HFFc6 (cell line): ENCODE measurements around the gene PPTC7. TPM values are rescaled to one million over a fixed set of nuclear protein-coding genes. Genes with fewer than 3 reads are reported as not detected.
A peak's percentile ranks its signal among the peaks of the same experiment; 100 is the strongest.
"Not testable (repeated sequence)": the region's sequence is repeated elsewhere in the genome, so short reads cannot be mapped to it uniquely, and the experiment has no call there.

Experiments used
- DNase-seq: peaks from one replicate; pipeline ENCODE4 v3.0.0-alpha.2; 2018
- H3K27ac Mint-ChIP-seq: 2 replicates; pipeline ENCODE4 v1.8.0; 2020; ENCODE audit warnings: mild to moderate bottlenecking, mixed read lengths
- H3K27me3 Mint-ChIP-seq: 2 replicates; pipeline ENCODE4 v1.8.0; 2021; ENCODE audit warnings: mild to moderate bottlenecking, moderate library complexity, mixed read lengths; ENCODE audit not compliant: insufficient read depth
- H3K36me3 Mint-ChIP-seq: 2 replicates; pipeline ENCODE4 v1.8.0; 2021; ENCODE audit warnings: low read depth, mixed read lengths
- H3K4me1 Mint-ChIP-seq: 2 replicates; pipeline ENCODE4 v1.8.0; 2020; ENCODE audit warnings: low read depth, mixed read lengths
- H3K4me3 Mint-ChIP-seq: 2 replicates; pipeline ENCODE4 v1.8.0; 2020; ENCODE audit warnings: mild to moderate bottlenecking, moderate library complexity, mixed read lengths
- H3K9me3 Mint-ChIP-seq: 2 replicates; pipeline ENCODE4 v1.8.0; 2020; ENCODE audit warnings: mild to moderate bottlenecking, mixed read lengths
- total RNA-seq, 6 experiments: library from RNA; stranded (reverse); fragmentation: NEBNext Ultra II Directional; extraction: Animal tissue kit (Norgen Biotek cat#: 25700); gene quantifications; 2 replicates in 1 of 6; 3 replicates in 5 of 6; pipeline ENCODE4 v1.2.3, GENCODE V29; 2021
- TF ChIP-seq, protein P1 (sequence below): fragments of 200-600 bp; sonication (generic); IDR thresholded peaks from 2 replicates; pipeline ENCODE4 v1.5.0; 2021; ENCODE audit warnings: antibody characterized with exemption, mild to moderate bottlenecking

The PPTC7 gene
- total RNA-seq, 6 experiments from 2014 or later: 8.9 to 13.6 (median 12.0) TPM

DNA sequence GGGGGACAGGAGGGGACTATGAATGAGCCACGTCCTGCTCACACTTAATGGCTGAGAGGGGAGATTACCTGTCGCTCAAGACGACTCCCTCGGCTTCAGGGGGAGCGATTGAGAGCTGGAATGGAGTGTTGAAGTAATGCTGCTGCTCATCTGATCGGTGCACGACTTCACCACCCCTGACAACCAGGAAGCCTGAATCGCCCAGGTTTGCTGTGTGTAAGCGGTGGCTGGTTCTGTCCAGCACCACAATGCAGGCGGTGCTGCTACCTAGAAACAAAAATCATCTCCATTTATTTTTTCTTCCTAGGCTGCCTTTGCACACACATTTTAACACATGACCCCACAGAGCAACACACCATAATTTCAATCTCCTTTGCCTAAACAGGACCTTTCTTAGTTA lies 37.3 kb downstream of the PPTC7 start:
- Mint-ChIP-seq H3K4me1 (peaks cover 61% of the 10 kb centered on the region), H3K9me3 (no peaks in the 10 kb centered on the region), H3K36me3 (peaks cover 20% of the 10 kb centered on the region), H3K27me3 (no peaks in the 10 kb centered on the region), H3K4me3 (peak overlapping the region; percentile 6; the same call in 1 of the 2 replicates), H3K27ac (peak overlapping the region; percentile 84)
- TF ChIP-seq, protein P1, sequence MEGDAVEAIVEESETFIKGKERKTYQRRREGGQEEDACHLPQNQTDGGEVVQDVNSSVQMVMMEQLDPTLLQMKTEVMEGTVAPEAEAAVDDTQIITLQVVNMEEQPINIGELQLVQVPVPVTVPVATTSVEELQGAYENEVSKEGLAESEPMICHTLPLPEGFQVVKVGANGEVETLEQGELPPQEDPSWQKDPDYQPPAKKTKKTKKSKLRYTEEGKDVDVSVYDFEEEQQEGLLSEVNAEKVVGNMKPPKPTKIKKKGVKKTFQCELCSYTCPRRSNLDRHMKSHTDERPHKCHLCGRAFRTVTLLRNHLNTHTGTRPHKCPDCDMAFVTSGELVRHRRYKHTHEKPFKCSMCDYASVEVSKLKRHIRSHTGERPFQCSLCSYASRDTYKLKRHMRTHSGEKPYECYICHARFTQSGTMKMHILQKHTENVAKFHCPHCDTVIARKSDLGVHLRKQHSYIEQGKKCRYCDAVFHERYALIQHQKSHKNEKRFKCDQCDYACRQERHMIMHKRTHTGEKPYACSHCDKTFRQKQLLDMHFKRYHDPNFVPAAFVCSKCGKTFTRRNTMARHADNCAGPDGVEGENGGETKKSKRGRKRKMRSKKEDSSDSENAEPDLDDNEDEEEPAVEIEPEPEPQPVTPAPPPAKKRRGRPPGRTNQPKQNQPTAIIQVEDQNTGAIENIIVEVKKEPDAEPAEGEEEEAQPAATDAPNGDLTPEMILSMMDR: no peak
- DNase-seq: peak; percentile 21

DNA sequence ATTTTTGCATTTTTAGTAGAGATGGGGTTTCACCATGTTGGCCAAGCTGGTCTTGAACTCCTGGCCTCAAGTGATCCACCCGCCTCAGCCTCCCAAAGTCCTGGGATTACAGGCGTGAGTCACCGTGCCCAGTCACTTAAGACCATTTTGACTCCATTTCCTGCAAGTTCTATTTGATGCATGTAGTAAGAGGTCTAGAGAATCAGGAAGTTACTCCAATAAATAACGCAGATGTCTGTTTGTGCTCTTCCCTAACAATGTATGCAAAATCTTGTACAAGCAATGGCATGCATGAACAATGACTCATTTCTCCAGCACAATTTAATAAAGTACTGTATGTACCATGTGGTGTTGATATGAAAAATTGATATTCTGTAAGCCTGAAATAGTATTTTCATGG lies 37.9 kb downstream of the PPTC7 start:
- H3K4me3 Mint-ChIP-seq, H3K9me3 Mint-ChIP-seq, H3K27me3 Mint-ChIP-seq: not testable (repeated sequence)
- DNase-seq: peak; percentile 83
- Mint-ChIP-seq H3K36me3 (peaks cover 18% of the 10 kb centered on the region), H3K27ac (peak overlapping the region; percentile 84), H3K4me1 (peaks cover 64% of the 10 kb centered on the region)

- H3K9me3 Mint-ChIP-seq: no peaks in the 10 kb centered on the region
- no peak for DNase-seq
- no peaks in the 10 kb centered on the region for H3K27me3 Mint-ChIP-seq
- H3K4me1 Mint-ChIP-seq: peaks cover 64% of the 10 kb centered on the region
- peaks cover 26% of the 10 kb centered on the region for H3K36me3 Mint-ChIP-seq
- TF ChIP-seq, protein P1: no peak
- H3K4me3 Mint-ChIP-seq: no peak overlapping the region
- H3K27ac Mint-ChIP-seq: no peak overlapping the region
Measured at GRCh38 chr12:110543965-110544364, 39.2 kb downstream of the PPTC7 start.

- no peaks in the 10 kb centered on the region for H3K27me3 Mint-ChIP-seq
- no peak for DNase-seq
- TF ChIP-seq, protein P1: no peak
- peaks cover 64% of the 10 kb centered on the region for H3K4me1 Mint-ChIP-seq
- H3K4me3 Mint-ChIP-seq: no peak overlapping the region
- H3K27ac Mint-ChIP-seq: no peak overlapping the region
- H3K9me3 Mint-ChIP-seq: no peaks in the 10 kb centered on the region
- peaks cover 29% of the 10 kb centered on the region for H3K36me3 Mint-ChIP-seq
Measured at GRCh38 chr12:110543252-110543959, 39.7 kb downstream of the PPTC7 start.

- TF ChIP-seq, protein P1: no peak
- Mint-ChIP-seq H3K4me1 (peaks cover 58% of the 10 kb centered on the region), H3K9me3 (no peaks in the 10 kb centered on the region), H3K4me3 (peak overlapping the region; percentile 61; the same call in 1 of the 2 replicates), H3K27ac (peak overlapping the region; percentile 77), H3K27me3 (no peaks in the 10 kb centered on the region), H3K36me3 (peaks cover 45% of the 10 kb centered on the region)
- DNase-seq: peak; percentile 24
Measured at GRCh38 chr12:110540048-110540447, 43.1 kb downstream of the PPTC7 start.

GRCh38 chr12:110538869-110539622 lies 44.1 kb downstream of the PPTC7 start:
- H3K9me3 Mint-ChIP-seq: no peaks in the 10 kb centered on the region
- H3K36me3 Mint-ChIP-seq: peaks cover 53% of the 10 kb centered on the region
- no peak for DNase-seq
- H3K27me3 Mint-ChIP-seq: no peaks in the 10 kb centered on the region
- TF ChIP-seq, protein P1: no peak
- peaks cover 58% of the 10 kb centered on the region for H3K4me1 Mint-ChIP-seq
- H3K4me3 Mint-ChIP-seq: no peak overlapping the region
- H3K27ac Mint-ChIP-seq: peak overlapping the region; percentile 77; the same call in 1 of the 2 replicates
